HG02763 (cell line): ENCODE measurements around the gene RSPO3.
"Not testable (repeated sequence)": the region's sequence is repeated elsewhere in the genome, so short reads cannot be mapped to it uniquely, and the experiment has no call there.

Experiments used
- ATAC-seq: cut with Tn5 transposase; IDR thresholded peaks from one replicate; pipeline ENCODE4 v1.9.1; 2021; ENCODE audit warnings: mild to moderate bottlenecking, moderate library complexity; ENCODE audit not compliant: unreplicated experiment

The RSPO3 gene

GRCh38 chr6:127202676-127203075 is 84.2 kb downstream of the RSPO3 start:
- no peak for ATAC-seq

GRCh38 chr6:127204281-127204680 is 85.8 kb downstream of the RSPO3 start:
- no peak for ATAC-seq

- no peak for ATAC-seq
These were observed 86.6 kb downstream of the RSPO3 start for GRCh38 chr6:127205036-127205435.

GRCh38 chr6:127206531-127207095 is 88.1 kb downstream of the RSPO3 start:
- no peak for ATAC-seq

- ATAC-seq: no peak
These were observed 89.2 kb downstream of the RSPO3 start for GRCh38 chr6:127207591-127208120.

- ATAC-seq: no peak
These were observed 92.3 kb downstream of the RSPO3 start for GRCh38 chr6:127210725-127211124.

- ATAC-seq: no peak
These were observed 93.9 kb downstream of the RSPO3 start for GRCh38 chr6:127212376-127212775.

- ATAC-seq: not testable (repeated sequence)
These were observed 95.6 kb downstream of the RSPO3 start for GRCh38 chr6:127214032-127214431.

GRCh38 chr6:127214531-127214930 is 96.1 kb downstream of the RSPO3 start:
- not testable (repeated sequence) for ATAC-seq

- ATAC-seq: no peak
These were observed 97.5 kb downstream of the RSPO3 start for GRCh38 chr6:127215931-127216330.

- no peak for ATAC-seq
These were observed 98.6 kb downstream of the RSPO3 start for GRCh38 chr6:127216810-127217789.

- ATAC-seq: no peak
These were observed 101.4 kb downstream of the RSPO3 start for GRCh38 chr6:127219869-127220268.

- no peak for ATAC-seq
These were observed 102.7 kb downstream of the RSPO3 start for GRCh38 chr6:127221201-127221600.

- ATAC-seq: no peak
These were observed 103.9 kb downstream of the RSPO3 start for GRCh38 chr6:127222418-127222817.

- no peak for ATAC-seq
These were observed 107.0 kb downstream of the RSPO3 start for GRCh38 chr6:127225497-127225896.

- not testable (repeated sequence) for ATAC-seq
These were observed 115.3 kb downstream of the RSPO3 start for GRCh38 chr6:127233819-127234218.

GRCh38 chr6:127243501-127243900 is 125.0 kb downstream of the RSPO3 start:
- ATAC-seq: no peak
